ENCODE measurements around the gene MPND. TPM values are rescaled to one million over a fixed set of nuclear protein-coding genes. Genes with fewer than 3 reads are reported as not detected.

The MPND gene, protein sequence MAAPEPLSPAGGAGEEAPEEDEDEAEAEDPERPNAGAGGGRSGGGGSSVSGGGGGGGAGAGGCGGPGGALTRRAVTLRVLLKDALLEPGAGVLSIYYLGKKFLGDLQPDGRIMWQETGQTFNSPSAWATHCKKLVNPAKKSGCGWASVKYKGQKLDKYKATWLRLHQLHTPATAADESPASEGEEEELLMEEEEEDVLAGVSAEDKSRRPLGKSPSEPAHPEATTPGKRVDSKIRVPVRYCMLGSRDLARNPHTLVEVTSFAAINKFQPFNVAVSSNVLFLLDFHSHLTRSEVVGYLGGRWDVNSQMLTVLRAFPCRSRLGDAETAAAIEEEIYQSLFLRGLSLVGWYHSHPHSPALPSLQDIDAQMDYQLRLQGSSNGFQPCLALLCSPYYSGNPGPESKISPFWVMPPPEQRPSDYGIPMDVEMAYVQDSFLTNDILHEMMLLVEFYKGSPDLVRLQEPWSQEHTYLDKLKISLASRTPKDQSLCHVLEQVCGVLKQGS
- 1 to 10 TPM; 3.4 to 8.3 TPM for total RNA-seq

GRCh38 chr19:4343370-4344307 is at the start of gene MPND:
MPND (plus strand) TSS chr19:4343562; CDS start chr19:4343594, 32 bp downstream.

DNA sequence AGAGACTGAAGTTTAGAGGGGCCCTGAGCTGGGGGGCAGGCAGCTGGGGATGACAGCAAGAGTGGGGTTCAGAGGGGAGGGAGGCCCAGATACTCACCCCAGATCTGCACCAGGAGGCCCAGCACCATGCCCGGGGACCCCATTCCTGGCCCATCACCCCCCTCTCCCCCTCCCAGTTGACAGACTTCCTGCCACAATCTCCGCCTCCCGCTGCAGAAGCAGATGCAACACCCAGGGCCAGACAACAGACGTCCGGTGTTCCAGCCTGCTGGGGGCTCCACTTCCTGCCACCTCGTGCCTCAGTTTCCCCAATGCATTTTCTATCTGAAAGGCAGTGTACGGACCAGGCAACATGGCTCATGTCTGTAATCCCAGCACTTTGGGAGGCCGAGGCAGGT is 41.1 kb upstream of the MPND start, which contains the start of gene TMIGD2:
TMIGD2 (minus strand) TSS at position 147 of the 398 bp plus-strand sequence; CDS start at position 143, 4 bp downstream.

GRCh38 chr19:4304538-4305256 is 38.7 kb upstream of the MPND start, which contains the start of gene FSD1:
FSD1 (plus strand) TSS chr19:4304598; CDS start chr19:4304747, 149 bp downstream.

GRCh38 chr19:4338441-4339355 is 4.7 kb upstream of the MPND start, which contains the start of gene STAP2:
STAP2 (minus strand) TSS chr19:4338827; CDS start chr19:4338753, 74 bp downstream.

GRCh38 chr19:4400135-4400936 is 57.0 kb downstream of the MPND start, which contains the start of gene SH3GL1:
SH3GL1 (minus strand) TSS chr19:4400547; CDS start chr19:4400368, 179 bp downstream.

DNA sequence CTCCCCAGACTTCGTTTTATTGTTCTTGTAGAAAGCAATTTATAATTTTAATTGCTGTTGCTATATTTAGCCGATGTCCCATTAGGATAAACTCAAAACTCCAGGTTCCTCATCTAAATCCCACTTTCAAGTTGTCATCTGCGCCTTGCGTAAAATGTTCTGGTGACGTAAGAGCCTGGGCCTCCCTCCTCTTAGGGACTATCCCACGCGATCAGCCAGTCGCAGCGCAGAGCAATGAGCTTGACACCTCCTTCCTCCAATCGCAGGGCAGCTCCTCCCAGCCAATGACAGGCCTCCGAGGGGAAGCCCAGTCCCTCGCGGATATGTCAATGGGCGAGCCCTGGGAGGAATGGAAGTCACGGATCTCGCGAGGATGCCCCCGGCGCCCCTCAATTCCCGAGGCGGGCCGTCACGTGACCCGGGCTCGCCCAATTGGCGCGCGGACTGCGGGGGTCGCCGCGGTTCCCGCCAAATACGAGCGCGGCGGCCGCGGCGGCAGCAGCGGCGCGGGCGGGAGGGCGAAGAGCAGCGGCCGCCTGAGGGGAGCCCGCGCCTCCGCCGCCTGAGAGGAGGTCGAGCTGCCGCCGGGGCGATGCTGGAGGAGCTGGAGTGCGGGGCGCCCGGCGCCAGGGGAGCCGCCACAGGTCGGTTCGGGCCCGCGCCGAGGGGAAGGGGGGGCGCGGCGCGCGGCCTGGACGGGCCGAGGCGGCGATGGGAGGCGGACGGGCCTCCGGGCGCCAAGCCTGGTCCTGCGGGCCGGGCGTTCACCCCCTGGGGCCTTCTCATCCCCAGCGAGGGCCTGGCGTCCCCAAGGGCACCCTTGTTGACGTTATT is 59.0 kb downstream of the MPND start, which contains the start of gene CHAF1A:
CHAF1A (plus strand) TSS at position 470 of the 834 bp plus-strand sequence; CDS start at position 593, 123 bp downstream.

Other genes with a start within 250 kb of the MPND start
- 100 to 1,000 TPM; 158 to 199 TPM for gene MAP2K2, start 219.4 kb upstream of the MPND start, total RNA-seq
- gene CREB3L3, start 189.9 kb upstream of the MPND start, total RNA-seq: not detected
- 10 to 100 TPM; 10.7 to 16.3 TPM for gene SIRT6, start 161.0 kb upstream of the MPND start, total RNA-seq
- under 1 TPM in 1 of 2 donors, not detected in 1; 0.34 TPM for gene ANKRD24, start 160.9 kb upstream of the MPND start, total RNA-seq
- not detected for gene EBI3, start 114.0 kb upstream of the MPND start, total RNA-seq
- gene YJU2, start 96.5 kb upstream of the MPND start, total RNA-seq: 10 to 100 TPM; 18.9 to 28.3 TPM
- not detected for gene SHD, start 64.3 kb upstream of the MPND start, total RNA-seq
- gene TMIGD2, start 41.2 kb upstream of the MPND start, total RNA-seq: not detected
- gene FSD1, start 39.0 kb upstream of the MPND start, total RNA-seq: 1 to 10 TPM in 1 of 2 donors, under 1 TPM in 1; 0.69 to 1.7 TPM
- 10 to 100 TPM; 15.7 to 16.2 TPM for gene STAP2, start 4.7 kb upstream of the MPND start, total RNA-seq
- 10 to 100 TPM; 53.3 to 58.3 TPM for gene SH3GL1, start 57.0 kb downstream of the MPND start, total RNA-seq
- 10 to 100 TPM; 15.1 to 30.6 TPM for gene CHAF1A, start 59.1 kb downstream of the MPND start, total RNA-seq
- 10 to 100 TPM; 46.3 to 49.6 TPM for gene UBXN6, start 114.2 kb downstream of the MPND start, total RNA-seq
- gene HDGFL2, start 128.7 kb downstream of the MPND start, total RNA-seq: 10 to 100 TPM; 35.4 to 47.6 TPM
- gene PLIN4, start 174.9 kb downstream of the MPND start, total RNA-seq: under 1 TPM; under 0.01 TPM
- not detected for gene PLIN5, start 191.7 kb downstream of the MPND start, total RNA-seq
- not detected for gene LRG1, start 196.5 kb downstream of the MPND start, total RNA-seq
- under 1 TPM; under 0.01 to 0.33 TPM for gene SEMA6B, start 216.1 kb downstream of the MPND start, total RNA-seq